ENCODE results near the gene MR1.

- TF ChIP-seq POLR2AphosphoS5 (IDR thresholded peaks at IDR 0.05), result no peak
- TF ChIP-seq CTCF (IDR thresholded peaks at IDR 0.05), result no peak
- TF ChIP-seq POLR2A (IDR thresholded peaks at IDR 0.05), result no peak
Measured at GRCh38 chr1:181081395-181081794, 47.6 kb downstream of the MR1 start.
